Activated CD4-positive, alpha-beta memory T cell treated with anti-CD3 and anti-CD28 coated beads, Interleukin-2, amount 10 ng/mL, durations not matched to agents 7 days and 5 days (primary cell): Measurements from ENCODE around the gene ABCD4. TPM values are rescaled to one million over a fixed set of nuclear protein-coding genes. Genes with fewer than 3 reads are reported as not detected.

Source experiments
- CTCF ChIA-PET: fragments of 350-600 bp; sonication (Branson Sonifier 250); formaldehyde crosslinking; loops from one replicate; lab custom pipeline; 2021; ENCODE audit warnings: antibody characterized with exemption, inconsistent platforms; lab: Charles Lee
- POLR2A ChIA-PET: fragments of 350-600 bp; sonication (Branson Sonifier 250); formaldehyde crosslinking; loops from one replicate; lab custom pipeline; 2021; ENCODE audit warnings: antibody characterized with exemption; lab: Charles Lee
- DNase-seq: peaks from one replicate; pipeline ENCODE4 v3.0.0-alpha.2; 2020
- H3K27ac Mint-ChIP-seq: one replicate; pipeline ENCODE4 v1.8.0; 2021; ENCODE audit warnings: mild to moderate bottlenecking, mixed read lengths
- H3K27me3 Mint-ChIP-seq: one replicate; pipeline ENCODE4 v1.8.0; 2021; ENCODE audit warnings: mixed read lengths
- H3K36me3 Mint-ChIP-seq: one replicate; pipeline ENCODE4 v1.8.0; 2021; ENCODE audit warnings: low read depth, mixed read lengths
- H3K4me1 Mint-ChIP-seq: one replicate; pipeline ENCODE4 v1.8.0; 2021; ENCODE audit warnings: mixed read lengths
- H3K4me3 Mint-ChIP-seq: one replicate; pipeline ENCODE4 v1.8.0; 2021; ENCODE audit warnings: mild to moderate bottlenecking, mixed read lengths
- H3K9me3 Mint-ChIP-seq: one replicate; pipeline ENCODE4 v1.8.0; 2021; ENCODE audit warnings: mixed read lengths
- total RNA-seq, 2 experiments: library from RNA; stranded (reverse); gene quantifications; one replicate each; pipeline ENCODE4 v1.2.3, GENCODE V29; 2021

ABCD4 gene
- total RNA-seq, 2 experiments from 2014 or later: 52.7 to 54.4 TPM

DNA sequence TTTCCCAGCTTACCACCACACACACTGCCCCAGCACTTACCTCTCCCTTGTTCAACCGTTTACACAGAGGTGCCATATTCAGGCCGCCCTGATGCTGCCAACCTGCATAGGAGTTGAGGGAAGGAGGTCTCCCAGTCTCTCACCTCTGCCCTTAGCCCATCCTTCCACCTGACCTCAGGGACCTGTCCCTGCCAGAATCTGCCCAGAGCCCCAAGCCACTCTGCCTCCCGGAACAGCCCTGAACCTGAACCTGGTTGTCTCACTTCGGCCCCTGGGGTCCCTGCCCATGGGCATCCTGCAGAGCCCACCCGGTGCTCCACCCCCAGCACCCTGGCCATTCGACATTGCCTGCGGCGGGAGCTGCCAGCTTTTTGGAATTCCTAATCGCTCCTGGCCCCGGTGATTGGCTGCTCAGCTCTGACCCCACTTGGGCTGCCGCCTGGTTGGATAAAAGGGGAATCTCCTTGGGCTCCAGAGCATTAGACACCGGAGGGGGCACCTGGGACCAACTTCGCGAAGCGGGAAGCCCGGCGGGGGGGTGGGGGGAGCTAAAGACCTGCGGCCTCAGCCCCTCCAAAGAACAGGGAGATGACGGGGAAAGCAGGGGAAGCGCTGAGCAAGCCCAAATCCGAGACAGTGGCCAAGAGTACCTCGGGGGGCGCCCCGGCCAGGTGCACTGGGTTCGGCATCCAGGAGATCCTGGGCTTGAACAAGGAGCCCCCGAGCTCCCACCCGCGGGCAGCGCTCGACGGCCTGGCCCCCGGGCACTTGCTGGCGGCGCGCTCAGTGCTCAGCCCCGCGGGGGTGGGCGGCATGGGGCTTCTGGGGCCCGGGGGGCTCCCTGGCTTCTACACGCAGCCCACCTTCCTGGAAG is 63.5 kb downstream of the ABCD4 start, which contains the start of gene VSX2:
Gene VSX2, plus strand, starts transcription at position 476 of the 874 bp plus-strand sequence. Its CDS starts 113 bp downstream, at position 589.
- CTCF ChIA-PET: interaction anchor here (1.4 to 1.5 kb wide), 2 partner anchors 10 to 12 kb away, joined by 4 to 5 read pairs; no protein-coding TSS in a partner anchor
- Mint-ChIP-seq H3K4me3 (no peak within 1 kb of the TSS), H3K4me1 (peaks cover 17% of the 10 kb centered on the region), H3K27me3 (peaks cover 76% of the 10 kb centered on the region), H3K27ac (no peak within 1 kb of the TSS), H3K9me3 (no peaks in the 10 kb centered on the region), H3K36me3 (no peaks in the 10 kb centered on the region)
- POLR2A ChIA-PET: no interaction called here
- no peak for DNase-seq

DNA sequence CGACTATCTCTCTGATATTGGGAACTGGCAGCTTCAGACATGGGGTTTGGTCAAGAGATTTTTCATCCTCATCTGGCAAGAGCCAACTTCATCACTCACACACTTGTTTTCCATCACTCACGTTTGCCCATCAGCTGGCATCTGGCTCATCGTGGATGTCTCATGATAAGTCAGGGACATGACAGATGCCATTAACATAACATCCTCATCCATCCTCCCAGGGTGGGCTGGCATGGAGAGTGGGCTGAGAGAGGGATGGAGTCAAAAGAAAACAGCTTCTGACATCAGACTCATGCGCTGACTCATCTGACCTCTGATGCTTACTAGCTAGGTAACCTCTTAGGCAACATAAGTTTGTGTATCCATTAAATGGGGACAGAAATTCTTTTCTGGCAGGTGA is 65.3 kb downstream of the ABCD4 start:
- Mint-ChIP-seq H3K27ac (no peak overlapping the region), H3K4me3 (no peak overlapping the region), H3K27me3 (peaks cover 64% of the 10 kb centered on the region), H3K4me1 (peaks cover 17% of the 10 kb centered on the region), H3K9me3 (no peaks in the 10 kb centered on the region), H3K36me3 (no peaks in the 10 kb centered on the region)
- CTCF ChIA-PET: no interaction called here
- POLR2A ChIA-PET: no interaction called here
- DNase-seq: no peak

Other genes starting within 250 kb of the ABCD4 start
- 10 to 100 TPM; 16.8 to 18.2 TPM for gene ALDH6A1, start 218.5 kb downstream of the ABCD4 start, total RNA-seq
- gene LIN52, start 218.0 kb downstream of the ABCD4 start, total RNA-seq: 10 to 100 TPM; 14.5 to 17.6 TPM
- gene VSX2, start 63.5 kb downstream of the ABCD4 start, total RNA-seq: not detected
- gene VRTN, start 45.5 kb upstream of the ABCD4 start, total RNA-seq: not detected
- not detected for gene SYNDIG1L, start 123.3 kb upstream of the ABCD4 start, total RNA-seq
- 10 to 100 TPM; 65.1 to 66.5 TPM for gene NPC2, start 190.4 kb upstream of the ABCD4 start, total RNA-seq
- 10 to 100 TPM; 25.8 to 32.1 TPM for gene ISCA2, start 190.8 kb upstream of the ABCD4 start, total RNA-seq